Left kidney (tissue), 2 donors: ENCODE measurements around the gene ELAPOR2. TPM values are rescaled to one million over a fixed set of nuclear protein-coding genes. Genes with fewer than 3 reads are reported as not detected.
"Not testable (repeated sequence)": the region's sequence is repeated elsewhere in the genome, so short reads cannot be mapped to it uniquely, and the experiment has no call there.

ENCODE experiments used
- DNase-seq: peaks from one replicate; pipeline ENCODE4 v3.0.0-alpha.2; 2013
- polyA plus RNA-seq: library from polyadenylated mRNA; unstranded; fragments of 120-200 nt; gene quantifications from one replicate; pipeline ENCODE4 v1.2.1, GENCODE V29; 2013; ENCODE audit not compliant: insufficient read length

The ELAPOR2 gene
- polyA plus RNA-seq, 1 donor: 14.1 TPM

DNA sequence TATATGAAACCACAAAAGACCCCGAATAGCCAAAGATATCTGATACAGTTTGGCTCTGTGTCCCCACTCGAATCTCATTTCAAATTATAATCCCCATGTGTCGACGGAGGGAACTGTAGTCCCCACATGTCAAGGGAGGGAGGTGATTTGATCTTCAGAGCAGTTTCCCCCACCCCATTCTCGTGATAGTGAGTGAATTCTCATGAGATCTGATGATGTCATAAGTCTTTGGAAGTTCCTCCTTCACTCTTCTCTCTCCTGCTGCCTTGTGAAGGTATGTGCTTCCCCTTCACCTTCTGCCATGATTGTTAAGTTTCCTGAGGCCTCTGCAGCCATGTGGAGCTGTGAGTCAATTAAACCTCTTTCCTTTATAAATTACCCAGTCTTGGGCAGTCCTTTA is 13.0 kb downstream of the ELAPOR2 start:
- no peak for DNase-seq

GRCh38 chr7:87044713-87045112 is 14.7 kb downstream of the ELAPOR2 start:
- not testable (repeated sequence) for DNase-seq

DNA sequence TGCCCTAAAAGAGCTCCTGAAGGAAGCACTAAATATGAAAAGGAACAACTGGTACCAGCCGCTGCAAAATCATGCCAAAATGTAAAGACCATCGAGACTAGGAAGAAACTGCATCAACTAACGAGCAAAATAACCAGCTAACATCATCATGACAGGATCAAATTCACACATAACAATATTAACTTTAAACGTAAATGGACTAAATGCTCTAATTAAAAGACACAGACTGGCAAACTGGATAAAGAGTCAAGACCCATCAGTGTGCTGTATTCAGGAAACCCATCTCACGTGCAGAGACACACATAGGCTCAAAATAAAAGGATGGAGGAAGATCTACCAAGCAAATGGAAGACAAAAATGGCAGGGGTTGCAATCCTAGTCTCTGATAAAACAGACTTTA is 17.9 kb downstream of the ELAPOR2 start:
- not testable (repeated sequence) for DNase-seq

- not testable (repeated sequence) for DNase-seq
These were observed 19.7 kb downstream of the ELAPOR2 start for GRCh38 chr7:87039691-87040299.

GRCh38 chr7:87038993-87039690 is 20.3 kb downstream of the ELAPOR2 start:
- no peak for DNase-seq

DNA sequence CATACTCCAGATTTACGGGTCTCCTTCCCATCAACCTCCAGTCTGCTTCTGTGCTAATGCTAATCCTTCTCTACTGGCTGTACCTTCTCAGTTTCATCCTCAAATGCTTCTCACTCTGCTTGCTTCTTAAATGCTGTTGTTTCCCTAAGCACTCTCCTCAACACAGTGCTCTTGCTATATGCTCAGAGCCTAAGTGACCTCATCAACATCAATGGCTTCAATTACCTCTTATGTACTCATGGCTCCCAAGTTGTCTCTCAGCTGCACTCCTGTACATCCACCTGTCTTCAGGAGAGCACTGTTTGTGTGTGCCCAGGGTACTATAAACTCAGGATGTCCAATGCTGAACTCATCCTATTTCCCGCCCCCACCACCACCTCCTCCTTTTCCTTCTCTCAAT is 22.5 kb downstream of the ELAPOR2 start:
- no peak for DNase-seq

GRCh38 chr7:87032604-87033339 is 26.7 kb downstream of the ELAPOR2 start:
- no peak for DNase-seq

- no peak for DNase-seq
These were observed 30.4 kb downstream of the ELAPOR2 start for GRCh38 chr7:87029078-87029477.

DNA sequence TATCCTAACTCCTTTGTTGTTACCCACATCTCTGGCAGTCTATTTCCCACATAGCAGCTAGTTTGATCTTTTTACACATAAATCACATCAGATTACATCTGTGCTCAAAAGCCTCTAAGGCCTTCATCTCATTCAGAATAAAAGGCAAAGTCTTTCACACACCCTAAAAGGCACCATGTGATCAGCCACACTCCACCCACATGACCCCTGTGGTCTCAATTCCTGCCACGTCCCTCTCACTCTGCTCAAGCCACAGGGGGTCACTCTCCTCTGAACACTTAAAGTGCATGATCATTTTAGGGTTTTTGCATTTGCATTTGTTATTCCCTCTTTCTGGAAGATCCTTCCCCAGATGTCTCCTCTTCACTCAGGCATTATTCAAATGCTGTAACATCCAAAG is 30.8 kb downstream of the ELAPOR2 start:
- DNase-seq: no peak

DNA sequence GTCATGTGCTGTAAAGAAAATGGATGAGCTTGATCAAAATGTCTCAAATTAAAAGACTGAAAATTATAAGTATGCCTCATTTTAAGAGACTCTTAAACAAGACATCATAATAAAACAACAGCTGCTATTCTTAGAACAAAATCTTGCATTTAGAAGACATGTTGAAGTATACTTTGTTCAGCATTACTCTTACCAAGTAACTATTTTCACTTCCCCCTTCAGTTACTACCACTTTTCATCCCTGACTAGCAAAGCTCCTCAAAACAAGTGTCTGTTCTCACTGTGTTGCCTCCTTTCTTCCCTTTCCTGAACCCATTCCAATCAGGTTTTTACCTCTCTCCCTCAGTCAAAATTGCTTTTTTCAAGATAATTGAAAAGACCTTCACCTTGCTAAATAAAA is 31.6 kb downstream of the ELAPOR2 start:
- no peak for DNase-seq

DNA sequence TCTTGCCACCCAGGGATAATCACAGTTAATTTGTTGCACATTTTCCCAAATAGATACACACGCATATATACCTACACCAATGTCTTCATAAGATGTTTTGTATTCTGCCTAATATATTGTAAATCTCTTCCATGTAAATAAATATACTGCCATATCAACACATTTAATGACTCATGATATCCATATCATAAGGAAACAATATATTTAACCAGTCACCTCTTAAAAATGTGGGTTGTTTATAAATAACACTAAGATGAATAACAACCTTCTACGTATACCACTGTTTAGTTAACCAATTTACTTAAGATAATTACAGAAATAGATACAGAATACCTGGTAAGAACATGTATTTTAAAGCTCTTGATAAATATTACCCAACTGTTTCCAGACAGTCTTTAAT is 38.2 kb downstream of the ELAPOR2 start:
- no peak for DNase-seq

- DNase-seq: no peak
These were observed 42.8 kb downstream of the ELAPOR2 start for GRCh38 chr7:87016606-87017005.

GRCh38 chr7:87013840-87014190 is 45.6 kb downstream of the ELAPOR2 start:
- DNase-seq: no peak

- no peak for DNase-seq
These were observed 46.2 kb downstream of the ELAPOR2 start for GRCh38 chr7:87013136-87013839.

Other genes with a start within 250 kb of the ELAPOR2 start
- gene DMTF1, start 92.8 kb upstream of the ELAPOR2 start, polyA plus RNA-seq: 269 TPM
- 40.7 TPM for gene TMEM243, start 160.1 kb upstream of the ELAPOR2 start, polyA plus RNA-seq